GM18858 (cell line): ENCODE measurements around the gene SUCLG2.

Source experiments
- ATAC-seq: cut with Tn5 transposase; IDR thresholded peaks from one replicate; pipeline ENCODE4 v1.9.1; 2021; ENCODE audit not compliant: unreplicated experiment

Gene SUCLG2

DNA sequence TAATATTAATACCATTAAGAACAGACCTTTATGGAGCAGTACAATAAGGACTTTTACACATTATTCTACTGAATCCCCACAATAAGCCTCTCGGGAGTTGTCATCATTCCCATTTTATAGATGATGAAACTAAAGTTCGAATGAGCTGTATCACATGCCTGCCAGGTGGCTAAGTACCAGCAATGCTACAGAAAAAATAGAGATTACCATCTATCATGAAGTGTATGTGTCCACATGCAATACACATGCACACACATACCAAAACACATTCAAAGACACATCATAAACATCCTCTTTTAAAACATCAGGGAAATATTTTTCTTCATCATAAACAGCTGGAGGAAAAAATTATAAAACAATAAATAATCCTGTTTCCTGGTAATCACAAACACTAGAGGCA, 136.6 kb downstream of the SUCLG2 start:
- ATAC-seq = no peak

- ATAC-seq = no peak
Measured at GRCh38 chr3:67516496-67516895, 137.9 kb downstream of the SUCLG2 start.

- no peak for ATAC-seq
Measured at GRCh38 chr3:67515778-67516177, 138.6 kb downstream of the SUCLG2 start.

DNA sequence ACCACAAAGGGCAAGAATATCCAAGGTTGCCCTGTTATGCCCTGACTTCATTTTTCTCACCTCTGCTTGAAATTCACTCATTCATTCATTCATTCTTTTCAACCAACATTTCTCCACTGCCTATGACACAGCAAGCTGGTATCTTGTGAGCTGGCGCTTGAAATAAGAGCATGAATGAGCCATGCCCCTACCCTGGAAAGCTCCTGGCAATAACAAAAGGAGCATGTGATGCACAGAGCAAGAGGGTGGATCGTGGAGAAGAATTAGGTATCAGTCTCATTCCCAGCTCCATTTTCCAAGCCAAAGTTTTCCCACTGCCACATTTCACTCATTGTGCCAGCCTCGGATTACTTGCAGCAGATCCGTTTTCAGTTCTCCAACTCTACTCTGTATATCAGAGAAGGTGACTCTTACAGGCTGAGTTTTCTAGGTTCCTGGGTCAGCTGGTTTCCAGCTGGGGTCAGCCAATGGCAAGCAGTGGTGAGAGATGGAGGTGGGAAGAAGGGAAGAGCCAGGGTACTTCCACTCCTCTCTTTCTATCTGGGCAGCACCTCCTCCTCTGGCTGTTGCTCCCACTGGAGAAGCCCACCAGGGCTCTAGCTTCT, 144.8 kb downstream of the SUCLG2 start:
- no peak for ATAC-seq

- ATAC-seq = no peak
Measured at GRCh38 chr3:67507584-67507983, 146.8 kb downstream of the SUCLG2 start.

GRCh38 chr3:67500709-67501108, 153.7 kb downstream of the SUCLG2 start:
- no peak for ATAC-seq

DNA sequence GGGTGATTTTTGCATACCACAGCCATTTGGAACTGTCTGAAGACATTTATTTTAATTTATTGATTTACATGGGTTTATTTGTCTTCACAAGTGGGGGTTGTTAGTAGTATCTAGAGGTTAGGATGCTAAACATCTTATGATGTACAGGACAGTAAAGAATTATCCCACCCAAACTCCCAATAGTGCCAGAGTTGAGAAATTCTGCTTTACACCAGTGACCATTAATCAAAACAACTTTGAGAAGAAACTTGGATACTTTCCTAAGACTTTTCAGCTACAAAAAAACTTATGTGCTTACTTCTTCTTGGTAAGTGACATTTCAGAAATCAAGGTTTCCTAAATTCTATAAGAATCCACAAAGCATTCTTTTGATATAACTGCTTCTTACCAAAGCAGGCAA, 156.7 kb downstream of the SUCLG2 start:
- ATAC-seq = no peak

GRCh38 chr3:67495751-67496150, 158.7 kb downstream of the SUCLG2 start:
- no peak for ATAC-seq

- ATAC-seq = no peak
Measured at GRCh38 chr3:67493808-67494207, 160.6 kb downstream of the SUCLG2 start.

DNA sequence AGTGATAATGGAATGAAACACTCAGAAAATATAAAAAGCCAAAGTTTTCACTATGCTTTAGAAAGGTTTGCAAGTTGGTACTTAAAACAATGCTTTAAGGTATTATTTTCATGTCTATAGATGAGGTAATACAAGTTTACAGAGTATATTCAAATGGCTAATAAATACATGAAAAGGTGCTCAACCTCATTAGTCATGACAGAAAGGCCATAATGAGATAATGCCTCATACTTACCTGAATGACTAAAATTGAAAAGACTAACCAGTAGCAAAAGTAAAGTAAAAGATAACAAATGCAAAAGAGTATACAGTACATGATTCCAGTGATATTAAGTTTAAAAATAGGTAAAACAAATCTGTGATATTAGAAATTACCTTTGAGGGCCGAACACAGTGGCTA, 163.8 kb downstream of the SUCLG2 start:
- ATAC-seq = no peak

- ATAC-seq = no peak
Measured at GRCh38 chr3:67489816-67490215, 164.6 kb downstream of the SUCLG2 start.

GRCh38 chr3:67487564-67488114, 166.8 kb downstream of the SUCLG2 start:
- no peak for ATAC-seq

DNA sequence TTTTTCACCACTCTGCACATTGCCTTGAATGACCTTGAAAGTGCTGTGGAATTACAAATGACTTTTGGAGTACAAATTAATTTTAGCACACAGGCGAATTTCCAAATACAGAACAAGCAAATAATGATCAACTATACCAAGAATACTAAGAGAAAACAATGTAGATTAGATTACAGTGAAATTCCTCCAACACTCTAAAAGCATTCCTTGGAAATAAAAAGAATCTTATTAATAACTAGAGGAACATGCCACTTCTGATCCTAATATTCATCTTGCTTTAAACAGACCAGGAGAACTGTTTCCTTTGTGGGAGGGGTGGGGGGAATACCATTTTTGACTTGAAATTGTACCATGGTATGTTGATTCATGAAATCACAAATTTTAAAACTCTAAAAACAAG, 167.5 kb downstream of the SUCLG2 start:
- ATAC-seq = no peak

- ATAC-seq = no peak
Measured at GRCh38 chr3:67484085-67484484, 170.3 kb downstream of the SUCLG2 start.

DNA sequence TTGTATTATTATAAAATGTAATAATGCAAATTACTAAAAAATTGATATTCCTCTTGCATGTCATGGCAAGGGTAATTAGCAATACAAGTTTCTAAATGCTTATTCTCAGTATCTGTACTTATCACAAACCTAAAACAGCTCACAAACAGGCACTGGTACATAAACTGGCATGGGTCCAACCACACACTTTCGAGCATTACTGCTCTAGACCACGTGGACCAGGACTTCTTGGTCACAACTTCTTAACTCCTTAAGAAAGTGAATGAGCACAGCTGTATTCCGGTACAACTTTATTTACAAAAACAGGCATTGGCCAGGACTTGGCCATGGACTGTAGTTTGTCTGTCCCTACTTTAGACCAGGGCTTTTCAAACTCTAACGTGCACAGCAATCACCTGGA, 173.3 kb downstream of the SUCLG2 start:
- ATAC-seq = no peak

DNA sequence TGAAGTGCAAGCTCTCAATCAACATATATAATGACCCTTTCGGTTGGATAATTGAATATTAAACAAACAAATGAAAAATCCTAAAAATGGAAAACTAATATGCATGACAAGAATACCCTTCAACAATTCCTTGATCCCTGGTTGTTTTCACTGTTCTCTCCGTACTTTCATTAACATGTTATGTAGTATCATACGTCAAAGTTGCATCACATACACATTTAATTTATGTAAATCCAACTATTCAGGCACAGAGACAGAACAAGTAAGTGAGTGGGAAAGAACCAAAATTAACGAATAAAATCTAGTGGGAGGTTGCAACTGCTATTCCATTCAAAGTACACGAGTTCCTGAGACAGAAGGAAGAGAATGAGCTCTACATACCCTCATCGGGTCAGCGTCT, 176.0 kb downstream of the SUCLG2 start:
- ATAC-seq = no peak

DNA sequence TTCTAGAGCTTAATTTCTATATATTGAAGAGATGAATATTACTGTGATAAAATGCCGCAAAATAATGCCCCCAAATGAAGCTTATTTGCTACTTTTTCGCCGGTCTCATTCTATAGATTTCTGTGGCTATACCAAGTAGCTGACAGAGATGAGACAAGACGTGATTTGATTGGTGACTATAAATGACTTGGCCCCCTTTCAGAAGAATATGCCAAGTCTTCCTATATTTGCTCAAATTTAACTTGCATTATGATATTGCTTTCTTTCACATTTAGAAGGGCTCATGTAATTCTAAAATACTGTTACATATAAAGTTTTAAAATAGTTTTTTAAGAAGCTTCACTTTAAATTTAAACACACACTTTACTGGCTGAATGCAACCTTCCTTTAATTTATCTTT, 180.1 kb downstream of the SUCLG2 start:
- no peak for ATAC-seq

GRCh38 chr3:67472674-67473201, 181.7 kb downstream of the SUCLG2 start:
- no peak for ATAC-seq

DNA sequence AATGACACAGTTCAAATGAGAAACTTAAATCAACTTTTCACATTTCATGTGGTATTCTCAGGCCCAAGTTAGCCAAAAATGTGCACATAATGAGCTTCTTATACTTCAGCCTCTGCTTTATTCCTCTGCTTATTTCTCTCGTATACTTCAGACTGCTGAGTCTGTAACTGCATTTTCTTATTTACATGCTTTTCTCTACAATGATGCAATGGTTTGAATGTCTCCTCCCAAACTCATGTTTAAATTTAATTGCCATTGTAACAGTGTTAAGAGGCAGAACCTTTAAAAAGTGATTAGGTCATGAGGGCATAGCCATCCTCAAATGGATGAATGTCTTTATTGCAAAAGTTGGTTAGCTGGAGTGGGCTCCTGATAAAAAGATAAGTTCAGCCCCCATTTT, 184.2 kb downstream of the SUCLG2 start:
- ATAC-seq = no peak

DNA sequence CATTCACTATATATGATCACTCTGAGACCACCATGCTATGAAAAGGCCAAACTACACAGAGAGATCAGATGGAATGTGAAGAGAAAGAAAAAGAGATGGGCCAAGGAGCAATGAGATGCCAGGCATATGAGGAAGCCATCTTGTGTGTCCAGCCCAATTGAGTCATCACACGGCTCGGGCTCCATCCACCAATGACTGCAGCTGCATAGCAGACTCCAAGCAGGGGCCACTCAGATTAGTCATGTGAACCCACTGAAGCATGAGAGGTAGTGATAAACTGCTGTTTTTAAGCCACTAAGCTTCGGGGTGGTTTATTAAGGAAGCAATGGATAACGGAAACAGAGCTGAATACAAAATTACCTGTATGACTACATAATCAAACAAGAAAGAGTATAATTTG, 185.9 kb downstream of the SUCLG2 start:
- no peak for ATAC-seq

GRCh38 chr3:67463656-67464055, 190.8 kb downstream of the SUCLG2 start:
- no peak for ATAC-seq

DNA sequence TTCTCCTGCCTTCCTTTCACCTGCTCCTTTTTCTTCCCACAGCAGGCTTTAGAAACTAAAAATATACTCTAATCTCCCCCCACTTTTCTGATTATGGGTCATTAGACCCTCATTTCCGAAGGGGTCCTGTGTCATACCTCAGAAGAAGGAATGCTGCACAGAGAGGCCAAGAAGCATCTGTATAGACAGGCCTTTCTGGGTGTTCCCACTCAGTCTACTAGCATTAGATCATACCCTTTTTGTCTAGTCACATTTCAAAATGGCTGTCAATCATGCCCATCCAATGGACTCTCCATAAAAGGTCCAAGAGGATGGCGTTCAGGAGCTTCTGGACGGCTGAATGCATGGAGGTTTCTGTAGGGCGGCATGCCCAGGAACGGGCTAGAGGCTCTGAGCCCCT, 192.2 kb downstream of the SUCLG2 start:
- no peak for ATAC-seq

- no peak for ATAC-seq
Measured at GRCh38 chr3:67461667-67462142, 192.7 kb downstream of the SUCLG2 start.
